GM23338 (cell line): ENCODE measurements around the gene BTN2A1. TPM values are rescaled to one million over a fixed set of nuclear protein-coding genes. Genes with fewer than 3 reads are reported as not detected.

Experiments used
- ATAC-seq: fragments of 200-7000 bp; cut with Tn5 transposase; 3 replicates; pipeline ENCODE4 v1.9.1; 2020
- DNase-seq: peaks from one replicate; pipeline ENCODE4 v3.0.0-alpha.2; 2015; ENCODE audit warnings: low spot score
- H2AFZ ChIP-seq: fragments of 200-600 bp; sonication (generic); 2 replicates; pipeline ENCODE4 v1.8.0; 2016; ENCODE audit warnings: antibody characterized with exemption, mild to moderate bottlenecking, moderate library complexity
- H3F3A ChIP-seq: fragments of 200-600 bp; sonication (generic); replicated peaks from 2 replicates; pipeline ENCODE4 v1.8.0; 2017; ENCODE audit warnings: antibody characterized with exemption, mixed run types, low read depth
- H3K27ac ChIP-seq: fragments of 200-600 bp; sonication (generic); 2 replicates; pipeline ENCODE4 v1.6.1; 2016; ENCODE audit warnings: low read depth
- H3K27me3 ChIP-seq: fragments of 200-600 bp; sonication (generic); 2 replicates; pipeline ENCODE4 v1.8.0; 2016; ENCODE audit warnings: mild to moderate bottlenecking, mixed run types, moderate library complexity; ENCODE audit not compliant: insufficient read depth
- H3K36me3 ChIP-seq: fragments of 200-600 bp; sonication (generic); 2 replicates; pipeline ENCODE4 v1.8.0; 2016; ENCODE audit warnings: mild to moderate bottlenecking; ENCODE audit not compliant: insufficient read depth
- H3K4me1 ChIP-seq: fragments of 200-600 bp; sonication (generic); 2 replicates; pipeline ENCODE4 v1.8.0; 2016; ENCODE audit warnings: mild to moderate bottlenecking, moderate library complexity; ENCODE audit not compliant: insufficient read depth
- H3K4me2 ChIP-seq: fragments of 200-600 bp; sonication (generic); 2 replicates; pipeline ENCODE4 v1.7.1; 2017; ENCODE audit warnings: mixed run types
- H3K4me3 ChIP-seq: fragments of 200-600 bp; sonication (generic); 2 replicates; pipeline ENCODE4 v1.6.1; 2016; ENCODE audit warnings: mixed run types
- H3K79me2 ChIP-seq: fragments of 200-600 bp; sonication (generic); replicated peaks from 2 replicates; pipeline ENCODE4 v1.8.0; 2017; ENCODE audit warnings: mild to moderate bottlenecking; ENCODE audit not compliant: insufficient read depth
- H3K9me2 ChIP-seq: fragments of 200-600 bp; sonication (generic); 2 replicates; pipeline ENCODE4 v1.8.0; 2017; ENCODE audit not compliant: insufficient read depth
- H4K20me1 ChIP-seq: fragments of 200-600 bp; sonication (generic); replicated peaks from 2 replicates; pipeline ENCODE4 v1.8.0; 2017; ENCODE audit warnings: mild to moderate bottlenecking; ENCODE audit not compliant: insufficient read depth
- H3K27ac Mint-ChIP-seq: 2 replicates; pipeline ENCODE4 v1.8.0; 2020; ENCODE audit warnings: inconsistent platforms, mild to moderate bottlenecking, moderate library complexity, mixed read lengths
- H3K27me3 Mint-ChIP-seq: 3 replicates; pipeline ENCODE4 v1.8.0; 2022; ENCODE audit warnings: low read depth, mild to moderate bottlenecking, moderate library complexity, mixed read lengths, inconsistent platforms; ENCODE audit not compliant: insufficient read depth, poor library complexity
- H3K36me3 Mint-ChIP-seq: 3 replicates; pipeline ENCODE4 v1.8.0; 2021; ENCODE audit warnings: low read depth, mild to moderate bottlenecking, inconsistent platforms, moderate library complexity, mixed read lengths
- H3K4me1 Mint-ChIP-seq: 3 replicates; pipeline ENCODE4 v1.8.0; 2020; ENCODE audit warnings: mild to moderate bottlenecking, inconsistent platforms, mixed read lengths
- H3K4me3 Mint-ChIP-seq: 3 replicates; pipeline ENCODE4 v1.8.0; 2021; ENCODE audit warnings: moderate library complexity, mild to moderate bottlenecking, inconsistent platforms, mixed read lengths
- H3K9me3 Mint-ChIP-seq: 3 replicates; pipeline ENCODE4 v1.8.0; 2020; ENCODE audit warnings: moderate library complexity, mild to moderate bottlenecking, inconsistent platforms, mixed read lengths
- CREB1 ChIP-seq: fragments of 250-450 bp; sonication (Bioruptor Pico); IDR thresholded peaks from 2 replicates; pipeline ENCODE4 v1.5.0; 2020; ENCODE audit warnings: low read depth, mild to moderate bottlenecking, moderate library complexity
- ETS1 ChIP-seq: IDR thresholded peaks from 2 replicates; pipeline ENCODE4 v1.6.1; 2016; ENCODE audit warnings: antibody characterized with exemption
- EZH2 ChIP-seq: fragments of 200-600 bp; sonication (generic); IDR thresholded peaks from one replicate; pipeline ENCODE4 v1.8.0; 2017; ENCODE audit warnings: antibody characterized with exemption, mild to moderate bottlenecking, low read depth; ENCODE audit not compliant: unreplicated experiment
- EZH2phosphoT487 ChIP-seq: fragments of 200-600 bp; sonication (generic); IDR thresholded peaks from one replicate; pipeline ENCODE4 v1.8.1; 2018; ENCODE audit warnings: antibody characterized with exemption; ENCODE audit not compliant: unreplicated experiment
- JUNB ChIP-seq: IDR thresholded peaks from one replicate; pipeline ENCODE4 v1.6.1; 2016; ENCODE audit warnings: antibody characterized with exemption; ENCODE audit not compliant: unreplicated experiment
- NANOG ChIP-seq: IDR thresholded peaks from 2 replicates; pipeline ENCODE4 v1.6.1; 2016; ENCODE audit warnings: antibody characterized with exemption, borderline replicate concordance
- POLR2AphosphoS5 ChIP-seq: IDR thresholded peaks from 2 replicates; pipeline ENCODE4 v1.6.1; 2016; ENCODE audit warnings: antibody characterized with exemption, low read depth
- REST ChIP-seq: IDR thresholded peaks from one replicate; pipeline ENCODE4 v1.6.1; 2018; ENCODE audit warnings: antibody characterized with exemption; ENCODE audit not compliant: unreplicated experiment
- STAT1 ChIP-seq: IDR thresholded peaks from one replicate; pipeline ENCODE4 v1.6.1; 2016; ENCODE audit warnings: antibody characterized with exemption; ENCODE audit not compliant: unreplicated experiment
- ZNF114 ChIP-seq: fragments of 250-450 bp; sonication (Bioruptor Pico); IDR thresholded peaks from 2 replicates; pipeline ENCODE4 v1.5.0; 2020; ENCODE audit warnings: mild to moderate bottlenecking, moderate library complexity
- ZNF331 ChIP-seq: fragments of 250-450 bp; sonication (Bioruptor Pico); IDR thresholded peaks from 2 replicates; pipeline ENCODE4 v1.5.0; 2020; ENCODE audit warnings: low read depth, mild to moderate bottlenecking, moderate library complexity
- polyA plus RNA-seq: library from polyadenylated mRNA; unstranded; fragments of >200 nt; fragmentation: Nextera tagmentation; extraction: Ambion mirVana; gene quantifications from 2 replicates; pipeline ENCODE4 v1.2.1, GENCODE V29; 2016
- total RNA-seq: library from RNA; depleted of rRNA; stranded (reverse); fragments of >200 nt; shearing (Covaris generic); gene quantifications from 2 replicates; pipeline ENCODE4 v1.2.3, GENCODE V29; 2014

Gene BTN2A1
- total and polyA plus RNA-seq, 2 experiments from 2014 or later, result 6.3 to 7.0 TPM

GRCh38 chr6:26478100-26478984, 20.6 kb downstream of the BTN2A1 start (continued):
- TF ChIP-seq JUNB, result no peak
- TF ChIP-seq REST, result no peak
- no peak for TF ChIP-seq CREB1
- no peak for TF ChIP-seq ZNF331 (CRISPR knock-in tag)
- TF ChIP-seq EZH2phosphoT487, result no peak
- no peak for TF ChIP-seq EZH2
- no peak for TF ChIP-seq STAT1
- no peak for TF ChIP-seq ETS1
- no peak for TF ChIP-seq ZNF114 (CRISPR knock-in tag)
- TF ChIP-seq NANOG, result no peak

- Histone ChIP-seq H3K79me2 (no peaks in the 10 kb centered on the region), H3K27me3 (no peaks in the 10 kb centered on the region), H3K27ac (no peak overlapping the region), H3K36me3 (no peaks in the 10 kb centered on the region), H3F3A (no peaks in the 10 kb centered on the region), H3K4me3 (no peak overlapping the region), H3K4me1 (peaks cover 25% of the 10 kb centered on the region), H2AFZ (no peak overlapping the region), H3K9me2 (no peaks in the 10 kb centered on the region), H3K4me2 (no peak overlapping the region), H4K20me1 (no peaks in the 10 kb centered on the region)
- Mint-ChIP-seq H3K4me3 (no peak overlapping the region), H3K27me3 (peaks cover 15% of the 10 kb centered on the region), H3K36me3 (no peaks in the 10 kb centered on the region), H3K27ac (no peak overlapping the region), H3K9me3 (peaks cover 11% of the 10 kb centered on the region), H3K4me1 (peaks cover 26% of the 10 kb centered on the region)
- DNase-seq (no peak), ATAC-seq (no peak)
- TF ChIP-seq REST, result no peak
- no peak for TF ChIP-seq POLR2AphosphoS5
- no peak for TF ChIP-seq ETS1
- no peak for TF ChIP-seq ZNF331 (CRISPR knock-in tag)
- no peak for TF ChIP-seq EZH2
- no peak for TF ChIP-seq EZH2phosphoT487
Measured at GRCh38 chr6:26478985-26479278, 21.2 kb downstream of the BTN2A1 start.
